Testis (tissue), 2 donors: Measurements from ENCODE around the gene FRMD3.

Experiments
- POLR2A ChIP-seq: fragments of 450-650 bp; IDR thresholded peaks from one replicate; pipeline ENCODE4 v1.6.1; 2017; ENCODE audit warnings: antibody characterized with exemption, mild to moderate bottlenecking, moderate library complexity
- TF ChIP-seq, protein P1 (sequence below), 3 experiments: fragments of 450-650 bp in 2 of 3; fragments of 200-600 bp in 1 of 3; sonication (generic) in 1 of 3; IDR thresholded peaks; one replicate each; pipeline ENCODE4 v1.5.1; 2016 to 2019; ENCODE audit warnings: antibody characterized with exemption in 3 of 3, mild to moderate bottlenecking in 2 of 3, moderate library complexity in 1 of 3

DNA sequence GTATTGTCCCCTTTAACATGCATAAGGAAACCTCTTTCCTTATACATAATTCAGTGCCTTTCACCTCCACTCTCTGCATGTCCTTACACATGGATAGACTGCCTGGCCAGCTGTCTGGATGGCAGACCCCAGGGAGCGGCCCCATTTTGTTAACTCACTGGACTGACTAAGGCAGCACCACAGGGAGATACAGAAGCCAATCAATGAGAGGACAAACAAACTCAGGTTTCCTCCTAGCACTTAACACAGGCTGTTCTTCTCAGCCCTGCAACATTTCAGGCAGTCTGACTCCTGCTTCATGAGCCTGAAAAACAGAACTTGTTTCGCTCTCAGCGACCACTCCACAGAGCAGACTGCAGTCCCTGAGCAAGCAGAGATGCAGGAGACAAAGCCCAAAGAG lies 339.8 kb downstream of the FRMD3 start:
- TF ChIP-seq, protein P1, sequence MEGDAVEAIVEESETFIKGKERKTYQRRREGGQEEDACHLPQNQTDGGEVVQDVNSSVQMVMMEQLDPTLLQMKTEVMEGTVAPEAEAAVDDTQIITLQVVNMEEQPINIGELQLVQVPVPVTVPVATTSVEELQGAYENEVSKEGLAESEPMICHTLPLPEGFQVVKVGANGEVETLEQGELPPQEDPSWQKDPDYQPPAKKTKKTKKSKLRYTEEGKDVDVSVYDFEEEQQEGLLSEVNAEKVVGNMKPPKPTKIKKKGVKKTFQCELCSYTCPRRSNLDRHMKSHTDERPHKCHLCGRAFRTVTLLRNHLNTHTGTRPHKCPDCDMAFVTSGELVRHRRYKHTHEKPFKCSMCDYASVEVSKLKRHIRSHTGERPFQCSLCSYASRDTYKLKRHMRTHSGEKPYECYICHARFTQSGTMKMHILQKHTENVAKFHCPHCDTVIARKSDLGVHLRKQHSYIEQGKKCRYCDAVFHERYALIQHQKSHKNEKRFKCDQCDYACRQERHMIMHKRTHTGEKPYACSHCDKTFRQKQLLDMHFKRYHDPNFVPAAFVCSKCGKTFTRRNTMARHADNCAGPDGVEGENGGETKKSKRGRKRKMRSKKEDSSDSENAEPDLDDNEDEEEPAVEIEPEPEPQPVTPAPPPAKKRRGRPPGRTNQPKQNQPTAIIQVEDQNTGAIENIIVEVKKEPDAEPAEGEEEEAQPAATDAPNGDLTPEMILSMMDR (IDR thresholded peaks at IDR 0.05), result no peak
- no peak for TF ChIP-seq POLR2A
